ENCODE data around the gene SLC37A1.

Gene SLC37A1

GRCh38 chr21:42508371-42508770 is 5.3 kb upstream of the SLC37A1 start:
- Mint-ChIP-seq H3K9me3 (no peaks in the 10 kb centered on the region), H3K27ac (no peak overlapping the region), H3K4me1 (ENCODE audit: low read depth) (peaks cover 4% of the 10 kb centered on the region), H3K4me3 (no peak overlapping the region), H3K36me3 (ENCODE audit: low read depth) (no peaks in the 10 kb centered on the region), H3K27me3 (ENCODE audit: low read depth) (peaks cover 36% of the 10 kb centered on the region)

- H3K4me3 Mint-ChIP-seq, result no peak overlapping the region
- no peaks in the 10 kb centered on the region for H3K9me3 Mint-ChIP-seq
- peaks cover 4% of the 10 kb centered on the region for H3K4me1 Mint-ChIP-seq (ENCODE audit: low read depth)
- no peaks in the 10 kb centered on the region for H3K36me3 Mint-ChIP-seq (ENCODE audit: low read depth)
- peaks cover 36% of the 10 kb centered on the region for H3K27me3 Mint-ChIP-seq (ENCODE audit: low read depth)
- no peak overlapping the region for H3K27ac Mint-ChIP-seq
Observed at GRCh38 chr21:42509244-42509643, 4.4 kb upstream of the SLC37A1 start.

GRCh38 chr21:42512346-42513034 is 1.2 kb upstream of the SLC37A1 start:
- Mint-ChIP-seq H3K27ac (peak overlapping the region; percentile 78), H3K9me3 (no peaks in the 10 kb centered on the region), H3K4me3 (peak overlapping the region; percentile 85), H3K4me1 (ENCODE audit: low read depth) (peaks cover 15% of the 10 kb centered on the region), H3K27me3 (ENCODE audit: low read depth) (peaks cover 18% of the 10 kb centered on the region), H3K36me3 (ENCODE audit: low read depth) (peaks cover 4% of the 10 kb centered on the region)

GRCh38 chr21:42513985-42514882 is 582 bp downstream of the SLC37A1 start:
- Mint-ChIP-seq H3K4me1 (ENCODE audit: low read depth) (peaks cover 15% of the 10 kb centered on the region), H3K27ac (peak overlapping the region; percentile 50), H3K9me3 (no peaks in the 10 kb centered on the region), H3K4me3 (peak overlapping the region; percentile 84), H3K27me3 (ENCODE audit: low read depth) (peaks cover 15% of the 10 kb centered on the region), H3K36me3 (ENCODE audit: low read depth) (peaks cover 11% of the 10 kb centered on the region)

- H3K36me3 Mint-ChIP-seq (ENCODE audit: low read depth), result peaks cover 15% of the 10 kb centered on the region
- H3K9me3 Mint-ChIP-seq, result no peaks in the 10 kb centered on the region
- peak overlapping the region; percentile 78 for H3K4me3 Mint-ChIP-seq
- H3K27me3 Mint-ChIP-seq (ENCODE audit: low read depth), result peaks cover 9% of the 10 kb centered on the region
- peaks cover 15% of the 10 kb centered on the region for H3K4me1 Mint-ChIP-seq (ENCODE audit: low read depth)
- peak overlapping the region; percentile 50 for H3K27ac Mint-ChIP-seq
Observed at GRCh38 chr21:42514883-42515228, 1.2 kb downstream of the SLC37A1 start.

GRCh38 chr21:42515708-42516502 is 2.3 kb downstream of the SLC37A1 start:
- Mint-ChIP-seq H3K27ac (no peak overlapping the region), H3K4me3 (peak overlapping the region; percentile 78), H3K4me1 (ENCODE audit: low read depth) (peaks cover 15% of the 10 kb centered on the region), H3K27me3 (ENCODE audit: low read depth) (peaks cover 8% of the 10 kb centered on the region), H3K9me3 (no peaks in the 10 kb centered on the region), H3K36me3 (ENCODE audit: low read depth) (peaks cover 24% of the 10 kb centered on the region)

GRCh38 chr21:42518215-42518614 is 4.6 kb downstream of the SLC37A1 start:
- no peaks in the 10 kb centered on the region for H3K9me3 Mint-ChIP-seq
- H3K27me3 Mint-ChIP-seq (ENCODE audit: low read depth), result no peaks in the 10 kb centered on the region
- peaks cover 37% of the 10 kb centered on the region for H3K36me3 Mint-ChIP-seq (ENCODE audit: low read depth)
- no peak overlapping the region for H3K27ac Mint-ChIP-seq
- no peak overlapping the region for H3K4me3 Mint-ChIP-seq
- H3K4me1 Mint-ChIP-seq (ENCODE audit: low read depth), result peaks cover 14% of the 10 kb centered on the region

- H3K4me1 Mint-ChIP-seq (ENCODE audit: low read depth), result peaks cover 14% of the 10 kb centered on the region
- no peak overlapping the region for H3K4me3 Mint-ChIP-seq
- H3K27ac Mint-ChIP-seq, result no peak overlapping the region
- no peaks in the 10 kb centered on the region for H3K27me3 Mint-ChIP-seq (ENCODE audit: low read depth)
- no peaks in the 10 kb centered on the region for H3K9me3 Mint-ChIP-seq
- peaks cover 37% of the 10 kb centered on the region for H3K36me3 Mint-ChIP-seq (ENCODE audit: low read depth)
Observed at GRCh38 chr21:42518626-42519025, 5.0 kb downstream of the SLC37A1 start.

- Mint-ChIP-seq H3K36me3 (ENCODE audit: low read depth) (peaks cover 45% of the 10 kb centered on the region), H3K4me1 (ENCODE audit: low read depth) (peaks cover 19% of the 10 kb centered on the region), H3K27ac (no peak overlapping the region), H3K4me3 (no peak overlapping the region), H3K27me3 (ENCODE audit: low read depth) (no peaks in the 10 kb centered on the region), H3K9me3 (no peaks in the 10 kb centered on the region)
Observed at GRCh38 chr21:42520628-42521253, 7.1 kb downstream of the SLC37A1 start.

- H3K36me3 Mint-ChIP-seq (ENCODE audit: low read depth), result peaks cover 50% of the 10 kb centered on the region
- H3K9me3 Mint-ChIP-seq, result no peaks in the 10 kb centered on the region
- H3K27ac Mint-ChIP-seq, result no peak overlapping the region
- no peak overlapping the region for H3K4me3 Mint-ChIP-seq
- H3K27me3 Mint-ChIP-seq (ENCODE audit: low read depth), result no peaks in the 10 kb centered on the region
- peaks cover 21% of the 10 kb centered on the region for H3K4me1 Mint-ChIP-seq (ENCODE audit: low read depth)
Observed at GRCh38 chr21:42521384-42521783, 7.7 kb downstream of the SLC37A1 start.

- Mint-ChIP-seq H3K4me3 (no peak overlapping the region), H3K9me3 (no peaks in the 10 kb centered on the region), H3K4me1 (ENCODE audit: low read depth) (peaks cover 24% of the 10 kb centered on the region), H3K36me3 (ENCODE audit: low read depth) (peaks cover 51% of the 10 kb centered on the region), H3K27me3 (ENCODE audit: low read depth) (no peaks in the 10 kb centered on the region), H3K27ac (no peak overlapping the region)
Observed at GRCh38 chr21:42521805-42522204, 8.2 kb downstream of the SLC37A1 start.

- Mint-ChIP-seq H3K36me3 (ENCODE audit: low read depth) (peaks cover 49% of the 10 kb centered on the region), H3K27ac (no peak overlapping the region), H3K4me1 (ENCODE audit: low read depth) (peaks cover 25% of the 10 kb centered on the region), H3K27me3 (ENCODE audit: low read depth) (no peaks in the 10 kb centered on the region), H3K4me3 (no peak overlapping the region), H3K9me3 (no peaks in the 10 kb centered on the region)
Observed at GRCh38 chr21:42522271-42522670, 8.6 kb downstream of the SLC37A1 start.

- no peak overlapping the region for H3K4me3 Mint-ChIP-seq
- peaks cover 51% of the 10 kb centered on the region for H3K36me3 Mint-ChIP-seq (ENCODE audit: low read depth)
- H3K27me3 Mint-ChIP-seq (ENCODE audit: low read depth), result no peaks in the 10 kb centered on the region
- peaks cover 30% of the 10 kb centered on the region for H3K4me1 Mint-ChIP-seq (ENCODE audit: low read depth)
- H3K9me3 Mint-ChIP-seq, result no peaks in the 10 kb centered on the region
- H3K27ac Mint-ChIP-seq, result no peak overlapping the region
Observed at GRCh38 chr21:42522771-42523170, 9.1 kb downstream of the SLC37A1 start.

GRCh38 chr21:42523211-42523610 is 9.6 kb downstream of the SLC37A1 start:
- Mint-ChIP-seq H3K9me3 (no peaks in the 10 kb centered on the region), H3K27ac (no peak overlapping the region), H3K27me3 (ENCODE audit: low read depth) (no peaks in the 10 kb centered on the region), H3K36me3 (ENCODE audit: low read depth) (peaks cover 54% of the 10 kb centered on the region), H3K4me3 (no peak overlapping the region), H3K4me1 (ENCODE audit: low read depth) (peaks cover 34% of the 10 kb centered on the region)

All from T-helper 1 cell treated with Interleukin-12 subunit alpha and Interleukin-12 subunit beta and Interleukin-4 antibody, amounts not matched to agents 30 μg/mL and 1 μg/mL, for 36 hours (primary cell).